GM19463 (cell line): Measurements from ENCODE around the gene TMEM9B.
"Not testable (repeated sequence)": the region's sequence is repeated elsewhere in the genome, so short reads cannot be mapped to it uniquely, and the experiment has no call there.

Source experiments
- ATAC-seq: cut with Tn5 transposase; IDR thresholded peaks from one replicate; pipeline ENCODE4 v1.9.1; 2021; ENCODE audit warnings: mild to moderate bottlenecking, moderate library complexity; ENCODE audit not compliant: unreplicated experiment

Gene TMEM9B

DNA sequence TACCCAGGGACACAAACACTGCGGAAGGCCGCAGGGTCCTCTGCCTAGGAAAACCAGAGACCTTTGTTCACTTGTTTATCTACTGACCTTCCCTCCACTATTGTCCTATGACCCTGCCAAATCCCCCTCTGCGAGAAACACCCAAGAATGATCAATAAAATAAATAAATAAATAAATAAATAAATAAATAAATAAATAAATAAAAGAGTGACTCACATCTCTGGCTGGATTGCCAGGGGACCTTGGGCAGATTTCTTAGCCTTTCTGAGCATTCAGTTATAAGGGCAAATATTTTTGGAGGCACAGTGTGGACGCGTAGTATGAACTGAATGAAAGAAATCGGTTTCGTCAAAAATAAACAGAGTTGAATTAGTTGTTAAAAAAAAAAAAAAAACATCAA is 15.1 kb upstream of the TMEM9B start:
- ATAC-seq, result not testable (repeated sequence)

DNA sequence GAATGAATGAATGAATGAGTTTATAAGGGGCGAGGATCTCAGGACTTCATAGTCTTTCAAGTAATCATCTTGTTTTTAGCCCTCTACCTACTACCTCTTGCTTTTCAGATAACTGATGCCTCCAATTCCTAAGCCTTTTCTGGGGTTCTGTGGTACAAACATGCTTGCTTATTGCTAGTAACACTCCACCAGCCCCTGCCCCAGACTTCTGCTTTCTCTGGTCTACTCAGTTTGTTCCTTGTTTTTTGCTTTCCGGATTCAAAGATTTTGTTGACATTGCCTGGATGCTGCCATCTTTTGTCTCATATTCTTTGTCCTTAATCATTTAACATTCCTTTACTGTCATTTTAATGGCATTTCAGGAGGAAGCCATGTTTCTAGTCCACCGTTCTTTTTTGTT is 8.9 kb upstream of the TMEM9B start:
- no peak for ATAC-seq

DNA sequence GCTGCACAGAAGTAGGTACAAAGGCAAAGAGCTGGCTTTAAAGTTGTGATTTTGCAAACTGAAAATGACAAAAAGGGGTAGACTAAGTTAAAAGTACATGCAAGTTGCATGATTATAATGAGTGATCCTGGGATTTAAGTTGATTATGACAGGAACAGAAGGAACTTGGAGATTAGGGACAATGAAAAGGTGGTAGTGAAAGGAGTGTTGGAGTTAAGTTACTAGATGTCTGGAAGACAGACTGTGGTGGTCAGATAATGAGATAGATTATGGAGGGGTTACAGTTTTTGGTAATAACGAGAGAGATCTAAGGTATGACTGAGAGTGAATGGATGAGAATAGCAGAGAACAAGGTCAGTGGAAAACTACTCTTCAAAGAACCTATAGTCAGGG is 7.7 kb upstream of the TMEM9B start:
- no peak for ATAC-seq

DNA sequence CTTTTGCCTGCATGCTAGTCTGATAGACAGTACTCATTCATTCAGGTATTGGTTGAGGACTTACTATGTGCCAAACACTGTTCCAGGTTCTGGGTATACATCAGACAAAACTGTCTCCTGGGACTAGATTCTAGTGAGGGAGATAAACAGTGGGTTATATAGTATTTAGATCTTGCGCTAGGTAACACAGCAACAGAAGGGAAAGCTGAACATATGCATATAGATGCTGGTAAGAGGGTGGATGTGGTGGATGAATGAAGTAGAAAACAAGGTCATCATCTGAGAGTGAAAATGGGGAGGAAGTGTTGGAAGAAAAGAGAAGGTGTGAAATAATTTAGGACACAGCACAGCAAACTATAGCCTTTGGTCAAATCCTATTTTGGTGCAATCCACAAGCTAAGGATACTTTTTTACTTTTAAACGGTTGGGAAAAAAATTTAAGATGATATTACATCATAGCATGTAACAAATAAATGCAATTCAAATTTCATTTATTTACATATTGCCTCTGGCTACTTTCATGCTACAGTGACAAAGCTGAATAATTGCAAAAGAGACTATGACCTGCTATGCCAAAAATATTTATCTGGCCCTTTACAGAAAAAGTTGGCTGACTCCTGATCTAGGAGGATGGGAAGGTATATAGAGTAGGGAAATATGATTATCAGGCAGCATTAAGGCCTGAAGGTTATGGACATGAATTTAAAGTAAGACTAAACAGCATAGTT is 7.1 kb upstream of the TMEM9B start:
- no peak for ATAC-seq

DNA sequence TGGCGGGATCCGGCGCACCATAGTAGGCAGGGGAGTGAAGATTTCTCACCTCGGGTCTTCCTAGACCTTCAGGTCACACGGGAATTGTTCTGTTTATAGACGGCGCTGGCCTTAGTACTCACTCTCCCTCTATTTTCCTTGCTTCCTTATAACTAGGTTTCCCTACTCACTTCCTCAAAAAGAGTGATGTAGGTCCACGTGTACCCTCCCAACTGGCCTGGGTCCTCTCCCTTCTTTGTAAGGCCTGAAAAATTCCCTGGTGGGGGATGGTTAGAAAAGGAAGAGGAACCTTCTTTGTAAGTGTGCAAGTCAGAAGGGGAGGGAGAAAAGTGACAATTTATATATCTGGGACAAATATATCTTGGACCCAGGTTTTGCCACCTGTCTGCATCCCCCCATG is 2.9 kb upstream of the TMEM9B start:
- no peak for ATAC-seq

DNA sequence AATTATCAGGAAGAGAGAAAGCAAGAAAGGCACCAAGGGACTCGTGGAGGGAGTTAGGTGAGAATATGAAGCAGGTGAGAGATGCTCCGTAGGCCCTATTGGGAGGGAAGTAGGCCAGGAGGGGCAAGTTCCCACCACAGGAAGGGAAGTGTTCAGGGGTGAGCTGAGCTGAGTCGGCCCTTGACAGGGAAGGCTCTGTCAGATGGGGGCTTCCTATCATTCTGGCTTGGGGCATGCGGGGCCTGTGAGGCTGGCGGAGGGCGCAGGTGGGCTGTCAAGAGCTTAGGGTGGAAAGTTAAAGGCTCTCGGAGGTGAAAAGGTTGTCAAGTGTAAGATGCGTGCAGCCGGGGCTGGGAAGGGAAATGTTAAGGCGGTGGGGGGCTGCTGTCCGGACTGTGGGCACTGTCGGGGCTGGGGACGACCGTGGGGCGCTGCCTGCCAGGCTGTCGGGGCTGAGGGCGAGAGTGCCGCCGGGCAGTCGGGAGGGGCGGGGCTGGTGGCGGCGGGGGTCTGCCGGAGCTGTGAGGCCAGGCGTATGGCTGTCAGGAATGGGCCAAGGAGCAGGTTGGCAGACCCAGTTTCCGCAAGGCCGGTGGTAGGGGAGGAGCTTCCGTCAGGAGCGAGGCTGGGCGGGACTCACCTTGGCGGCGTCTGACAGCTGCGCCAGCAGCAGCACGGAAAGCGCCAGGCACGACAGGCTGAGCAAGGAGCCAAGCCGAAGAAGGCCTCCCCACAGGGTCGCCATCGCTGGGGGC is 496 bp downstream of the TMEM9B start:
- peak; percentile 60 for ATAC-seq

DNA sequence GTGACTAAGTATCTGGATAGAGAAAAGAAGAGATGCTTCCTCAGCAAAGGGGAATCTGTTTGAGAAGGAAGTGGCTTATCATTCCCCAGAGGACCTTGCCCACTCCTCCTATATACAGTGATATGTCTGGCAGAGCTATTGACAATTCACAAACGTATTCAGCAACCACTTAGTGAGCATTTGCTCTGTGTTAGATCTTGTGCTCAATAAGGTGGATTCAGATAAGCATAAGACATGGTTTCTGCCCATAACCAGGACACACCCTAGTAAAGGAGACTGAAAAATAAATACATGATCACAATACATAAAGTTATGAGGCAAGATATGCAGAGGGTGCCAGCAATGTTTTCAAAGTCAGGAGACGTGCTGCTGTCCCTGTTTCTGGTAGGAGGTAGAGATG is 1.4 kb downstream of the TMEM9B start:
- no peak for ATAC-seq

DNA sequence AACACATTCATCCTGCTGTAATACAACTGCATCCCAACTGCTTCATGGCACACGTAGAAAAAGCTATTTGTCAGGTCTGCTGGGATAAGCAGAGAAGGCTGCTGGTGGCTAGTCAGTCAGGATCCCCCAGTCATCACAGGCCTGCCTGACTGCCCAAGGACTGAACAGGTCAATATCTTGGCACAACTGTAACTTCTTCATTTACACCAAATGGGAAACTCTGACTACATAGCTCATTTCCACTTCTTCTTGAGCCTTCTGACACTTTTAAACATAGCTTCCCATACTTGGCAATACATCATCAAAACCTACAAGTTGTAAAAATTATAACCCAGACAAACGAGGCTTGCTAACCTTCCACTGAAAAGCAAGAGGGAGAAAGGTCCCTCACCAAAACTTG is 2.8 kb downstream of the TMEM9B start:
- ATAC-seq, result no peak

DNA sequence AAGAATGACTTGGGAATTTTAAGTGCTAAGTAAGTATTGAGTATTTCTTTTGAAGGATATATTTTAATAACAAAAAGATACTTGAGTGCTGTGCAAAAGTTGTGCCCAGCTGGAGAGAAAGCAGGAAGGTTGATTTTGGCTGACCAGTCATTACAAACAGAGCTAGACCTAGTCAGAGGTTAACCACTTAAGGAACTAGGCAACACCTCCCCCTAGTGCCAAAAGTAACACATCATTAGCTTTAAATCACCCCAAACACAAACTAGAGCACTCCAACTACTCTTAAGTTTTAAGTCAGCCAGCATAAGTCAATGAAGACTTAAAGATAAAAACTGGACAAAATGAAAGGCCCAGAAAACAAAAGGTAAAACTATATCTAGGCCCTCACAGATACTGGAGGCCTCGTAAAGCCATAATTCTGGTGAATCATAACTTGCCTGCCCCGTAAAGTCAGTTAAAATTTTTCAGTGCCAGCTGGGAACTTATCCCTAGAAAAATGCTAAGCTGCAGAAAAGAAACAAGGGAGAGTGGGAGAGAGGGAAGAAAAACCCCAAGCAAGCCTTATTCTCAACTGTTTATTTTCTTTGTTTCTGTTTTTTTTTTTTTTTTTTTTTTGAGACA is 4.6 kb downstream of the TMEM9B start:
- peak; percentile 30 for ATAC-seq

DNA sequence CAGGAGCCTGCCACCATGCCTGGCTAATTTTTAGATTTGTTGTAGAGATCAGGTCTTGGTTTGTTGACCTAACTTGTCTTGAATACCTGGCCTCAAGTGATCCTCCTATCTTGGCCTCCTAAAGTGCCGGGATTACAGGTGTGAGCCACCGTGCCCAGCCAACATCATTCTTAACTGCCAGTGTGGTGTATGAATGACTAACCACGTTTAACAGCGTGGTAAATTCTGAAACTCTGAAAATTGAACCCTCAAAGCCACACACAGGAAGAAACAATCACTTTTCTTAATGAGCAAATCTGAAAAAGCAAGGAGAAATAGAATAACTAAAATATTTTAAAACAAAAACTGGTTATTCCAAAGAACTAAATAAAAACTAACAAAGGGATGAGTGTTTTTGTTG is 7.4 kb downstream of the TMEM9B start:
- ATAC-seq, result no peak

DNA sequence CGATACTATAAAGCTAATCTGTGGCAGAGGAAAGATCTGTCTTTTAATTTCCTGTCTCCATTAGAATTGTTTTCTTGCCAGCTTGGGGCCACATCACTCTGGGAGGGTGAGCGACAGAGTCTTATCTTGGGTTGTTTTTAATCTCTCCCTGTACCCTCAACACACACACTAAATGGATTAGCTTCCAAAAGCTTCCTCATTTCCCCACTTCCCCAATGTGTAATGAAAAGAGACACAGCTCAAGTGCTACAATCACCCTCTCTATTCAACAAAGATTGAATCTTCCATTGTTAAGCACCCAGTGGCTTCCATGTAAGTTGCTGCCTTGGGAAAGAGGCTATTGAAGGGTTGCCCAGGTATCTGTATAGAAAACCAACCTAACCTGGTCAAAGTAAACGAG is 15.4 kb downstream of the TMEM9B start:
- no peak for ATAC-seq

DNA sequence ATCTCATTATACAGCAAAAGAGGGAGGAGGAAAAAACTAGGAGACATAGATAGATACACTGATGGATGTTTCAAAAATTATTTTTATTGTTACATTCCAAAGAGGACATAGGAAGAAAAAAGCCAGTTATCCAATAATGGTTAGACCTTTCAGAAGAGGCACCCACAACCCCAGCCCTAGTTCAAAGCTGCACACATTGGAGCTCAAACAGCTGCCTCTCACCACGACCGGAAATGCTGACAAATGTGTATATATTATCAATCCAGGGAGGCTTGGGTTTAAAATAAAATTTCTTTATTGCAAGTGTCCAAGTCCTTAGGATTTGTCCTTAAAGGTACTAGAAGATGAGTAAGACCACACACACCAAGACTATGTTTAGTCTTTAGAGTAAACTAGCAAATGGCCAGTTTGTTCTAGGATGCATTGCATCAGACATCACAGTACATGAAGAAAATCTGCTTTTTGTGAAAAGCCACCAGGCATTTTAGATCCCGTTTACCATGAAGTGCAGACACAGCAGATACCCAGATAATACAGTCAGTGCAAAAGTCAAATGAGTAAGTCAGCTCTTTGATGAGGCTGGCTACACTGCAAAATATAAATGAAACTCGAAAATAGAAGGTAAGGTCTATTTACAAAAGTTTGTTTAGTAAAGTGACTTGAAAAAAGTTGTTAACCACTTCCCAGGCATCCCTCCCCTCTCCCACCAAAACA is 16.9 kb downstream of the TMEM9B start:
- no peak for ATAC-seq

DNA sequence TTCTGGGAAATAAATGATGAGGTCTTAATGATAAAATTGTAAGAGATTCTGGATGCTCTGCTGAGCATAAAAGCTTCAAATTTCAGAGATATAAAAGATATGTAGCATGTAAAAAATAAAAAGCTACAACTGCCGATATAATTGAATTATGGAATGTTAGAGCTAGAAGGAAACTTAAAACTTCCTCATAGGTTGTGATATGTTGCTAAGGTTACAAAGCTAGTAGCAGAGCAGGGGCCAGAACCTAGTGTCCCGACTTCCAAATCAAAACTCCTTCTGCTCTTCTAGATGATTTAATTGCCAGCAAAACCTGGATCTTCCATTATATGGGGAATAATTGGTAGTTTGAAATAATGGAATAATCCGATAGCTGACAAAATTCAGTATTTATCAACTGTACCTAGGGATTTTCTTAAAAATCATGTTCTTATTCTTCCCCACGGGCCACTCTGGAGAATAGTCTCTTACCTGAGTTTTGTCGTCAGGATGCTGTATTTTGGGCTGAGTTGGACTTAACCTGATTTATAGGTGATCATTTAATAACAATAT is 21.6 kb downstream of the TMEM9B start, which contains the start of gene ASCL3:
ASCL3 (minus strand) TSS at position 499 of the 549 bp plus-strand sequence. CDS start 4,855 bp downstream, outside the sequence.
- no peak for ATAC-seq

DNA sequence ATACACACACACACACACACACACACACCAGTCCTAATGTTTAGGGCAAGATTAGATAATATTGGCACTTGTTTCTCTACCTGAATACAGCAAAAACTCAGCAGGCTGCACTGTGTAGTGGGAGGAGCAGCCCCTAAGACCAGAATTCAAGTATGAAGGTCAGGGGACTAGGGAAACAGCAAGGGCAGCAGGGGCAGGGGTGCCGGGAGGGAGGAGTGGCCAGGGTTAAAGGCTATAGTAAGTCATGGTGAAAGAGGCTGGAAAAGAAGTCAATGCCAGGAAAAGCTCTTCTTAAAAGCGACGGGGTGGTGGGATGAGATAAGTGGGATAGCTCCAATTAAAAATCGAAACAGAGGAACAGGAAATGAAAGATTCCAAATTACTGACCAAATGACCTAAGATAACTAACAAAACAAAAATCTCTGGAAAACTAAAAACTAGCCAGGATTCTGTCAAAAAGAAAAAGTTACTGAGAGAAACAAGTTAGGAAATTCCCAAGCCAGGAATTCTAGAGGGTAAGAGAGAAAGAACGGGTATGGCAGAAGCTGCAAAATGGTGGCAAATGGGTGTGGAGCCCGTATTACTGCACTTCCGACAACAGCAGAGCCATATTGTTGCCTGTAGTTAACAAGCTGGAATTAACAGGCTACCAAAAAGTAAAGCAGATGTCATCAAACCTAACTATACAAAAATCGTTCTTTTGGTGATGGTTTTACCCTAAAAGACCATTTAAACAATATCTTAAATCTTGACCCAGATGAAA is 22.7 kb downstream of the TMEM9B start:
- ATAC-seq, result no peak

DNA sequence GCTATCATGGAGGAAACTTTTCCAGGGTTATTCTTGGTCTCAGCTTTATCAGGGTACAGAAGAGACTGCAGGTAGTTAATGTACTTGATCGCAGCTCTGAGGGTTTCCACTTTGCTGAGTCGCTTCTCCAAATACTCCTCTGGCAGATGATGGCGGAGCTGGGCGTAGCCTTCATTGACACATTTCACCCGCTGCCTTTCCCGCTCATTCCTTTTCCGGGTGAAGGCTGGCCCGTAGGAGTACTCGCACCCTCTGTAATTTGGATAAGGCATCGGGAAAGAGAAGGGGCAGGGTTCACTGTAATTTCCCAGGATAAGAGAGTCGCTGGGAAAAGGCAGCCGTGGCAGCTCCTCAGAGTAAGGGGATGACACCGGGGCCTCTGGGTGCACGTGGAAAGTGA is 26.6 kb downstream of the TMEM9B start:
- ATAC-seq, result no peak

DNA sequence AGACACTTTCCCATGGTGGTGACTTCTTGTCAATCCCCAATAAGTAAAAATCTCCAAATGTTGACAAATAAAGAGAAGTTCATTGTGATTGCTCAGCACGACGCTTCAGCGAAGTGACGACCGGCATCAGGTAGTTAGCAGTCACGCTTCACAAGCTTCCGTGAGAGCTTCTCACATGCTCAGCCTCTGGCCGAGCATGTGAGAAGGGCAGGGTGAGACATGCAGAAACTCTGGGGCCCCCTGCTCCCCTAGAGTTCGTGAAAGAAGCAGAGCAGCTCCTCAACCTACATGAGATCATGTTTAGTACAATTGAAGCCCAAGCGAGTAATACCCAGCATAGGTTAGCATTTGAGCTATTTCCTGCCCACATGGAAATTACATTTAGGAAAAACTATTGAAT is 27.1 kb downstream of the TMEM9B start:
- ATAC-seq, result no peak

DNA sequence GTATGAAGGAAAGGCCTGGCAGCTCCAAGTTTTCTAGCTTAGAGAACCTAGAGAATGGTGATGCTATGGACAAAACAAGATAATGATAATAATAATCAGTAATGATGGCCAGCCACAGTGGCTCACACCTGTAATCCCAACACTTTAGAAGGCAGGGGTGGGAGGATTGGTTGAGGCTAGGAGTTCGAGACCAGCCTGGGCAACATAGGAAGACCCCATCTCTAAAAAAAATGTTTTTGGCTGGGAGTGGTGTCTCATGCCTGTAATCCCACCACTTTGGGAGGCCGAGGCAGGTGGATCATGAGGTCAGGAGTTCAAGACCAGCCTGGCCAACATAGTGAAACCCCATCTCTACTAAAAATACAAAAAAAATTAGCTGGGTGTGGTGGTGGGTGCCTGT is 28.5 kb downstream of the TMEM9B start:
- ATAC-seq, result not testable (repeated sequence)

DNA sequence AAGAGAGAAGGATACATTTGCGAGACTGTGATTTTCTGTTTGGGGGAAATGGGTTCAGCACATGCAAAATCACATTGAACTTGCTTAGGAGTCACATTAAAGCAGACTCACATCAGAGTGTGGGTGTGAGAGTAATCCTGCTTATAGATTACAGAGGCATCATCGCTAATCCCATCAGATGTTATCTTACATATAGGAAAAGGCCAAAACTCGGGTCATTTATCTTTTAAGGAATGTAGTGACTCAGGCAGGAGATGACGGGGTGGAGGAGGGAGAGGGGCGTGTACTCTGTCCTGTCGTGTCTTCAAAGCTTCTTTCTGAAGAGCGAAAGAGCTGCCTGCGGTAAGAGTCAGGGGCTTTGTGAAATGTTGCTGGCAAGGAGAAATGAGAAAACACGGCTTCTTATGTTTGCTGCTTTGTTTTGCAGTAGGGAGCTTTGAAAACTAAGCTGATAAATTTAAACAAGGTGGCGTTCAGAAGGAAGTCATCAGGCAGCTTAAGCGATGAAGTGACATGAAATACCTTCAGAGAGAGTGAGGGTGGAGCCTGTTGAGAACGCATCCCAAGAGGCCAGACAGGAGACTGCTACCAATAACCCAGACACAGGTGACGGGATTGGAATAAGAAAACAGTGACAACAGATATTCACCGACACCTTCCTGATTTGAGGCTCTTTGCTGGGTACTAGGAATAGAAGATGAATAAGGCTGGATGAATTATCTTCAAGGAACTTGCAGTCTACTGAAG is 29.3 kb downstream of the TMEM9B start:
- ATAC-seq, result no peak

DNA sequence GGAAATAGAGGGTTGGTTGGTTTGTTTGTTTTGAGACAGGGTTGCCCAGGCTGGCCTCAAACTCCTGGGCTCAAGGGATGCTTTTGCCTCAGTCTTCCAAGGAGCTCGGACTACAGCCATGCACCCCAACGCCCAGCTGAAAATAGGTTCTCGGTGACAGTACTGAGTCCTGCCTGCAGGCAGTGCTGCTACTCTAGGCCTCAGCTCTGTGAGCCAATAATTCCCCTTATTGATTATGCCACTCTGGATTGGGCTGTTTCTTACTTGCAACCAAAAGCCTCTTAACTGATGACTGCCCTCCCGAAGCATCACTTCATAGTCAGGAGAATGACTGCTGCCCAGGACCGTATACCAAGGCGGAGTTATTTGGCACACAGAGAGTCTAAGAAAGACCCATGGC is 30.3 kb downstream of the TMEM9B start:
- ATAC-seq, result no peak
